Measurements from ENCODE around the gene PLCXD1.
"Not testable (repeated sequence)": the region's sequence is repeated elsewhere in the genome, so short reads cannot be mapped to it uniquely, and the experiment has no call there.

PLCXD1 gene

GRCh38 chrX:261167-261918 is 19.8 kb upstream of the PLCXD1 start:
- Histone ChIP-seq H3K4me3 (ENCODE audit: low read depth in 1 of 2, low read length in 2 of 2) (no peak overlapping the region), H3K4me2 (ENCODE audit: insufficient read depth, low read length) (no peak overlapping the region), H3K79me2 (ENCODE audit: insufficient read depth, low read length) (no peaks in the 10 kb centered on the region), H3K27ac (ENCODE audit: low read length) (no peak overlapping the region), H3K9me3 (ENCODE audit: insufficient read depth, low read length, severe bottlenecking) (no peaks in the 10 kb centered on the region), H3K4me1 (ENCODE audit: insufficient read depth, low read length) (no peaks in the 10 kb centered on the region), H2AFZ (ENCODE audit: low read depth, low read length) (no peak overlapping the region), H3K27me3 (ENCODE audit: insufficient read depth, low read length, poor library complexity) (no peaks in the 10 kb centered on the region), H3K9ac (ENCODE audit: low read depth, low read length) (no peak overlapping the region), H3K36me3 (ENCODE audit: insufficient read depth, low read length) (no peaks in the 10 kb centered on the region), H4K20me1 (ENCODE audit: insufficient read depth, low read length) (no peaks in the 10 kb centered on the region)
- TF ChIP-seq EZH2 (IDR thresholded peaks at IDR 0.05; ENCODE audit: borderline replicate concordance, low read depth, low read length, severe bottlenecking) (no peak), CTCF (IDR thresholded peaks at IDR 0.05; ENCODE audit: borderline replicate concordance, extremely low read depth, low read length, poor library complexity, severe bottlenecking) (no peak)
- DNase-seq = no peak
- no peak for ATAC-seq (ENCODE audit: insufficient read depth, low read depth)

- Histone ChIP-seq H3K79me2 (ENCODE audit: insufficient read depth, low read length) (no peaks in the 10 kb centered on the region), H4K20me1 (ENCODE audit: insufficient read depth, low read length) (no peaks in the 10 kb centered on the region), H3K9me3 (ENCODE audit: insufficient read depth, low read length, severe bottlenecking) (no peaks in the 10 kb centered on the region), H3K4me1 (ENCODE audit: insufficient read depth, low read length) (no peaks in the 10 kb centered on the region), H3K4me3 (ENCODE audit: low read depth in 1 of 2, low read length in 2 of 2) (no peak overlapping the region), H3K4me2 (ENCODE audit: insufficient read depth, low read length) (no peak overlapping the region), H3K36me3 (ENCODE audit: insufficient read depth, low read length) (no peaks in the 10 kb centered on the region), H3K27me3 (ENCODE audit: insufficient read depth, low read length, poor library complexity) (no peaks in the 10 kb centered on the region), H3K27ac (ENCODE audit: low read length) (no peak overlapping the region), H2AFZ (ENCODE audit: low read depth, low read length) (no peak overlapping the region), H3K9ac (ENCODE audit: low read depth, low read length) (no peak overlapping the region)
- ATAC-seq (ENCODE audit: insufficient read depth, low read depth) (no peak), DNase-seq (no peak)
- TF ChIP-seq CTCF (IDR thresholded peaks at IDR 0.05; ENCODE audit: borderline replicate concordance, extremely low read depth, low read length, poor library complexity, severe bottlenecking) = no peak
- no peak for TF ChIP-seq EZH2 (IDR thresholded peaks at IDR 0.05; ENCODE audit: borderline replicate concordance, low read depth, low read length, severe bottlenecking)
These were observed 19.2 kb upstream of the PLCXD1 start for GRCh38 chrX:261919-262352.

GRCh38 chrX:262381-262909 is 18.7 kb upstream of the PLCXD1 start:
- Histone ChIP-seq H3K27ac (ENCODE audit: low read length) (no peak overlapping the region), H3K4me1 (ENCODE audit: insufficient read depth, low read length) (no peaks in the 10 kb centered on the region), H3K79me2 (ENCODE audit: insufficient read depth, low read length) (no peaks in the 10 kb centered on the region), H3K4me2 (ENCODE audit: insufficient read depth, low read length) (no peak overlapping the region), H3K36me3 (ENCODE audit: insufficient read depth, low read length) (no peaks in the 10 kb centered on the region), H3K9me3 (ENCODE audit: insufficient read depth, low read length, severe bottlenecking) (no peaks in the 10 kb centered on the region), H3K4me3 (ENCODE audit: low read depth in 1 of 2, low read length in 2 of 2) (no peak overlapping the region), H3K27me3 (ENCODE audit: insufficient read depth, low read length, poor library complexity) (no peaks in the 10 kb centered on the region), H2AFZ (ENCODE audit: low read depth, low read length) (no peak overlapping the region), H3K9ac (ENCODE audit: low read depth, low read length) (no peak overlapping the region), H4K20me1 (ENCODE audit: insufficient read depth, low read length) (no peaks in the 10 kb centered on the region)
- DNase-seq (no peak), ATAC-seq (ENCODE audit: insufficient read depth, low read depth) (no peak)
- TF ChIP-seq EZH2 (IDR thresholded peaks at IDR 0.05; ENCODE audit: borderline replicate concordance, low read depth, low read length, severe bottlenecking) = no peak
- no peak for TF ChIP-seq CTCF (IDR thresholded peaks at IDR 0.05; ENCODE audit: borderline replicate concordance, extremely low read depth, low read length, poor library complexity, severe bottlenecking)

GRCh38 chrX:264006-264405 is 17.2 kb upstream of the PLCXD1 start:
- H3K9ac ChIP-seq (ENCODE audit: low read depth, low read length); H3K4me1 ChIP-seq (ENCODE audit: insufficient read depth, low read length); H3K79me2 ChIP-seq (ENCODE audit: insufficient read depth, low read length); H4K20me1 ChIP-seq (ENCODE audit: insufficient read depth, low read length); H3K4me3 ChIP-seq (ENCODE audit: low read depth in 1 of 2, low read length in 2 of 2); DNase-seq; ATAC-seq (ENCODE audit: insufficient read depth, low read depth); H3K27me3 ChIP-seq (ENCODE audit: insufficient read depth, low read length, poor library complexity); H3K36me3 ChIP-seq (ENCODE audit: insufficient read depth, low read length); H3K9me3 ChIP-seq (ENCODE audit: insufficient read depth, low read length, severe bottlenecking); H2AFZ ChIP-seq (ENCODE audit: low read depth, low read length); H3K27ac ChIP-seq (ENCODE audit: low read length); H3K4me2 ChIP-seq (ENCODE audit: insufficient read depth, low read length): not testable (repeated sequence)

Measured in DND-41 (cell line).